Thymus (tissue), 11 donors: ENCODE data around the gene SLC43A2. TPM values are rescaled to one million over a fixed set of nuclear protein-coding genes. Genes with fewer than 3 reads are reported as not detected.
"Not testable (repeated sequence)": the region's sequence is repeated elsewhere in the genome, so short reads cannot be mapped to it uniquely, and the experiment has no call there.

Experiments
- DNase-seq, 9 donors: peaks; one replicate each; pipeline ENCODE4 v3.0.0-alpha.2; 2013; ENCODE audit warnings: low spot score in 9 of 9, low read depth in 6 of 9, missing footprints in 1 of 9
- H3K27ac ChIP-seq, 2 donors: one replicate each; pipeline ENCODE4 v1.5.1; 2013; ENCODE audit warnings: control low read depth in 1 of 2, low read depth in 1 of 2, low read length in 1 of 2, mild to moderate bottlenecking in 1 of 2, moderate library complexity in 1 of 2
- H3K27me3 ChIP-seq, 2 donors: one replicate each; pipeline ENCODE4 v1.5.1; 2013; ENCODE audit warnings: low read length in 1 of 2; ENCODE audit not compliant: control insufficient read depth in 2 of 2, insufficient read depth in 1 of 2
- H3K36me3 ChIP-seq, 2 donors: one replicate each; pipeline ENCODE4 v1.5.1; 2013; ENCODE audit warnings: low read length in 1 of 2, mild to moderate bottlenecking in 1 of 2, moderate library complexity in 1 of 2; ENCODE audit not compliant: control insufficient read depth in 2 of 2, insufficient read depth in 2 of 2
- H3K4me1 ChIP-seq, 2 donors: one replicate each; pipeline ENCODE4 v1.5.1; 2013; ENCODE audit warnings: low read length in 2 of 2; ENCODE audit not compliant: control insufficient read depth in 2 of 2, insufficient read depth in 2 of 2
- H3K4me3 ChIP-seq, 2 donors: one replicate each; pipeline ENCODE4 v1.5.1; 2013; ENCODE audit warnings: low read length in 2 of 2, control low read depth in 1 of 2, mild to moderate bottlenecking in 1 of 2
- H3K9me3 ChIP-seq, 2 donors: one replicate each; pipeline ENCODE4 v1.5.1; 2013; ENCODE audit warnings: low read length in 1 of 2, mild to moderate bottlenecking in 1 of 2; ENCODE audit not compliant: control insufficient read depth in 2 of 2, insufficient read depth in 1 of 2
- WGBS: extraction: QIAGEN DNeasy Blood & Tissue Kit; methylation state at CpG from one replicate; pipeline ENCODE4 v1.1.7; 2013; 5-methylcytosine and 5-hydroxymethylcytosine counted together
- polyA plus RNA-seq: library from polyadenylated mRNA; stranded (reverse); fragments of 200-250 nt; gene quantifications from one replicate; pipeline ENCODE4 v1.2.3, GENCODE V29; 2013
- total RNA-seq: library from RNA; stranded (reverse); fragments of 120-200 nt; gene quantifications from one replicate; pipeline ENCODE4 v1.2.4, GENCODE V29; 2013
- donor health status: healthy.

SLC43A2 gene
- total and polyA plus RNA-seq, 2 donors = 10.5 to 13.9 TPM

DNA sequence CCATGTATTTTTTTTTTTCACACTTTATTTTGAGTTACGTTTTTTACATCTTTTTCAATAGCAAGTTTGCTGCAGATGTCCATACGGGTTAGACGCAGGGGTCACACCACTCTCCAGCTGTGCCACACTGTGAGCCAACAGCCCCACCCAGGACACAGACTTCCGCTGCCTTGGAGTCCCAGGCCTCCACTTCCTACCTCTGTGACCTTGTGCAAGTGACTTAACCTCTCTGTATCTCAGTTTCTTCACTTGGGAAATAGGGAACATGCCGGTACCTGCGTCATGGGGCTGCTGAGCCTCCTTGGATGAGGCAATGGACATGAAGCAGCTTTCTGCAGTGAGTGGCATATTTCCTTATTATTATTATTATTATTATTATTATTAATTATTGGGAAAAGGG lies 62.8 kb downstream of the SLC43A2 start:
- no peaks in the 10 kb centered on the region for H3K36me3 ChIP-seq
- no peak for DNase-seq
- no peaks in the 10 kb centered on the region for H3K9me3 ChIP-seq
- 97% methylated on average over 6 of the region's 6 CpGs for WGBS
- H3K4me3 ChIP-seq = no peak overlapping the region
- H3K27me3 ChIP-seq = peaks cover 0 to 5% of the 10 kb centered on the region in 2 donors
- peaks cover 12 to 41% of the 10 kb centered on the region in 2 donors for H3K4me1 ChIP-seq
- H3K27ac ChIP-seq = no peak overlapping the region

DNA sequence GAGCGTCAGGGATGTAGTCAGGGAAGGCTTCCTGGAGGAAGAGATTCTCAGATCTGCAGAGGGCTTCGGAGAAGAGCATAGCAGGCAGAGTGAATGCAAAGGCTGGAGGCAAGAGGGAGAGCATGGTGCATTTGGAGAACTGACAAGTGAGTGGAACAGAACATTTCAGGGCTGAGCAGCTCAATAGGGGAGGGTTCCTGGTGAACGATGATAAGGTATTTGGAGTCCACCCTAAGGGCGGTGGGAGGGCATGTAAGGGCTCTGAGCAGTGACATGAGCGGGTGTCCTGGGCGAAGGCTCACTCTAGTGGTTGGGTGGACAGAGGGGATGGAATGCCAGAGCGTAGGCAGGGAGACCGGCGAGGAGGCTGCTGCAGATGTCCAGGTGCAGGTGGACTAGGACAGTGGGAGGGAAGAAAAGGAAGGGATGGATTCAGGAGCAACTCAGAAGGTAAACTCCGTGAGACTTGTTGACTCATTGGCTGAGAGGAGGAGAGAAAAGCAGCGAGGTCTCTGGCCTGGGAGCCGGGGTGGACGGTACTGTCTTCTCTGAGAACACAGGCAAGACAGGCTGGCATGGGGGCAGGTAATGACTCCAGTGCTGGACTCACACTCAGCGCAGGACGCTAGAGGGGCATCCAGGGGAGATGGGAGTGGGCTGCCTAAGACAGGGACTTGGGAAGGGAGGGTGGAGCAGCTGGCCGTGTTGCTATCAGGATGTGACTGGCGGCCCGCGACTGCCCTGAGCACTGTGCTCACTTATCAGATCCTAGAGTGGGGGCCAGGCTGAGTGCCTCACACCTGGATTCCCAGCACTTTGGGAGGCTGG lies 64.6 kb downstream of the SLC43A2 start:
- Histone ChIP-seq H3K27ac (no peak overlapping the region), H3K27me3 (peaks cover 0 to 5% of the 10 kb centered on the region in 2 donors), H3K36me3 (no peaks in the 10 kb centered on the region), H3K4me1 (peaks cover 12 to 35% of the 10 kb centered on the region in 2 donors), H3K9me3 (no peaks in the 10 kb centered on the region), H3K4me3 (no peak overlapping the region)
- WGBS = 88% methylated on average over 19 of the region's 19 CpGs
- no peak for DNase-seq

DNA sequence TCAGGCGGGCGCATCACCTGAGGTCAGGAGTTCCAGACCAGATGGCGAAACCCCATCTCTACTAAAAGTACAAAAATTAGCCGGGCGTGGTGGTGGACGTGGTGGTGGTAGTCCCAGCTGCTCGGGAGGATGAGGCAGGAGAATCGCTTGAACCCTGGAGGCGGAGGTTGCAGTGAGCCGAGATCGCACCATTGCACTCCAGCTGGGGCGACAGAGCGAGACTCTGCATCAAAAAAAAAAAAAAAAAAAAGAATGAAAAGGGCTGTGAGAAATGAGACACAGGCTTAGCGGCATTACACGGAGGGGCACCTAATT lies 65.2 kb downstream of the SLC43A2 start:
- 95% methylated on average over 15 of the region's 15 CpGs for WGBS
- not testable (repeated sequence) for H3K4me3 ChIP-seq, H3K27me3 ChIP-seq, DNase-seq, H3K36me3 ChIP-seq, H3K9me3 ChIP-seq, H3K27ac ChIP-seq
- peaks cover 12 to 32% of the 10 kb centered on the region in 2 donors for H3K4me1 ChIP-seq

DNA sequence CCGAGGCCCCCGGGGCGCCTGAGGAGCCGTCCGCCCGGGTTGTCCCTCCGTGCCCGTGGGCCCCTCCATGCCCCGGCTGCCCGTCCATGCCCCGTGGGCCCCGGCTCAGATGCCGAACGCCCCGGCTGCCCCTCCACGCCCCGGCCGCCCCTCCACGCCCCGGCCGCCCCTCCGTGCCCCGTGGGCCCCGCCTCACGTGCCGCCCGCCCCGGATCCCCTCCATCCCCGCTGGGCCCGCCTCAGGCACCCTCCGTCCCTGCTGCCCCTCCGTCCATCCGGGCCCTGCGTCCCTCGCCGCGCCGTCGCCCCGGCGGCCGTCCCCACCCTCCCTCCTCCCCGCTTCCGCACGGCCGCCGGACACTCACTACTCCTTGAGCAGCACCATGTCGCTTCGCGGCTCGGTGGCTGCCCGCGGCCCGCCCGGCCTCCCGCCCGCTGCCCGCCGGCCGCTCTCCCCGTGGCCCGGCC lies 66.4 kb downstream of the SLC43A2 start:
- peaks cover 0 to 5% of the 10 kb centered on the region in 2 donors for H3K27me3 ChIP-seq
- no peak for DNase-seq
- peaks cover 3 to 7% of the 10 kb centered on the region in 2 donors for H3K36me3 ChIP-seq
- WGBS = 1% methylated on average over 62 of the region's 62 CpGs
- peak overlapping the region in 1 of 2 donors; percentile 74 for H3K27ac ChIP-seq
- H3K9me3 ChIP-seq = no peaks in the 10 kb centered on the region
- peak overlapping the region; percentile 52 to 91 for H3K4me3 ChIP-seq
- H3K4me1 ChIP-seq = peaks cover 12 to 32% of the 10 kb centered on the region in 2 donors

DNA sequence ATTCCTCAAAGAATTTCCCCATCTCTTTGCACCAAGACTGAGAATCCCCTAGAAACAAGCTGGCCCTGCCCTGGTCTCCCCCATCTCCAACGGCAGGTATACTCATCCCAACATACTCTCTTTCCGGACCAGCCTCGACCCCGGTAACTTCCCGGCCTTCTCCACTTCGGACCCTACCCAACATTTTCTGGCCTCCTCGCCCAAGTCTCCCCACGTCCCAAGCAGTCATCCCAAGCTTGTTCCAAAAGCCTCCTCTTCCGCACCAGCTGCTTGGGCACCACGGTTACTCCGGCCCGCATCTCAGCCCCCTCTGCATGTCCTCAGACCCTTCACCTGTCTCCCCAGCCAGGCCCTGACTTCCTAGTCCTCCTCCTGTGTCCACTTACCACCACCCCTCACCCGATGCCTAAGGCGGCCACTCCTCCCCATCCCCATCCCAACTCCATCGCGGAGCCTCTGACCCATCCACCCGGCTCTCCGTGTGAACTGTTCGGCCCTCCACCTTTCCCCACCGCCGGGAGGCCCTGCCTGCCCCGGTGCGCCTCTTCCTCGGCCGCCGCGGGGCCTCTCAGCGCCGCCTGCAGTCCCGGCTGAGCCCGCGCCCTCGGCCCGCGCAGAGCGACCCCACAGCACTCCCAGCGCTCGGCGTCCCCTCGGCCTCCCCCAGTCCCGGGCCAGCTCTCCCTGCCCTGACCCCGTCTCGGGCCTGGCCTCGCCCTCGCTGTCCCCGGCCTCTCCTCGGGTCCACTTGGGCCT lies 67.0 kb downstream of the SLC43A2 start:
- H3K27me3 ChIP-seq = peaks cover 0 to 5% of the 10 kb centered on the region in 2 donors
- peaks cover 8% of the 10 kb centered on the region in 2 donors for H3K36me3 ChIP-seq
- DNase-seq = peak in 1 of 9 donors; percentile 47
- peak overlapping the region; percentile 52 to 91 for H3K4me3 ChIP-seq
- peaks cover 9 to 27% of the 10 kb centered on the region in 2 donors for H3K4me1 ChIP-seq
- no peaks in the 10 kb centered on the region for H3K9me3 ChIP-seq
- 17% methylated on average over 47 of the region's 47 CpGs for WGBS
- peak overlapping the region in 1 of 2 donors; percentile 74 for H3K27ac ChIP-seq

DNA sequence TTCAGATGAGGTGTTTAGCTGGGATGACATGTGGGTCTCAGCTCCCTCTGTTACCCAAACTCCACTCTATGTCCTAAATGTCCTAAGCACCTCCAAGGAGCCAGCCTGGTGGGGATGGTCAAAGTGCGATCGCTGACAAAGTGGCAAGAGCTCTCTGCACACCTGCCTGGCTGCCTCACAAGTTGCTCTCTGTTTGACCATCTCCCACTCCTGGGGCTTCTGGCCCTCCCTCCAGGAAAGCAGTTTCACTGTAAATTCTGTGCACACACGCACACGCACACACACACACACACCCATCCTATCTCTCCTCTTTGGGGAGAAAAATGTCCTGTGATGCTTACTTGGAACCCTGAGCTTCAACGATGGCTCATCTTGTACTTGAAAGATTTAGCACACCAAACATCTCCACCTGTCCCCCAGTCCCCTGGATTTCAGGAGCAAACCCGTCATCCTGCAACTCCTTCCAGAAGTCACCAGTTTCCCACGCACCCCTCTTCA lies 67.7 kb downstream of the SLC43A2 start:
- 93% methylated on average over 7 of the region's 7 CpGs for WGBS
- Histone ChIP-seq H3K4me1 (peaks cover 4 to 24% of the 10 kb centered on the region in 2 donors), H3K27ac (no peak overlapping the region)

DNA sequence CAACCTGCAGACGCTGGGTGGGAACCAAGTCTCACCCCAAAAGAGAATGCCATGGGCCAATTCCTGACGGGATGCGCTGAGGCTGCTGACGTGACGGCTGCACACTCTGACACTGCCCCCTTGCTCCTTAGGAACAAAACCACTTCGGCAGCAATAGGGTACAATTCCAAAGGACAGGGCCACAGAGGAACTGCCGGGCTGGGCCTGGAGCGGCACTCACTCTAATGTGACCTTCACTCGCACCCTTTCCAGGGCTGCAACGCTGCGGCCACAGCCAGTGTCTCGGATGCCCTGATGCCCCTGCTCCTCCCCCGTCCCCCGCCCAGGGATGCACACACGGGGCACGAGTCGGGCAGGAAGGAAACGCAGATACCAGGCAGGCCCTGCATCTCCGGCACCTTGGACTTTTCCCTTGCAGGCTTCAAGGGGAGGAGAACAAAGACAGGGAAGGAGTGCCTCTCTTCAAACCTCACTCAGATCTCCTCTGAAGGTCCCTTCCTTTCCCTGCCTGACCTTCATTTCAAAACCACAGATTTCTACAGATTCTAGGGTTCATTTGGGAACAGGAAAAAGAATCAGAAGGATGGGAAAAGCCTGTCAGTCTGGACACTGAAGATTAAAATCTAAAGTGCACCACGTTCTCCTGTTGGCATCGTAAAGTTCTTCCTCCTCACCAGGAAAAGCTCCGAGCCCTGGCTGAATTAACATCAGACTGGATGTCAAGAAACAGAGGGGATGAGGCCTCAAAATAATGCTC lies 68.4 kb downstream of the SLC43A2 start:
- no peak overlapping the region for H3K4me3 ChIP-seq
- no peaks in the 10 kb centered on the region for H3K9me3 ChIP-seq
- no peak overlapping the region for H3K27ac ChIP-seq
- peaks cover 0 to 5% of the 10 kb centered on the region in 2 donors for H3K27me3 ChIP-seq
- 97% methylated on average over 22 of the region's 22 CpGs for WGBS
- H3K4me1 ChIP-seq = peaks cover 4 to 22% of the 10 kb centered on the region in 2 donors
- peaks cover 11 to 21% of the 10 kb centered on the region in 2 donors for H3K36me3 ChIP-seq
- no peak for DNase-seq

More for the DNA sequence above, 67.7 kb downstream of the SLC43A2 start:
- H3K9me3 ChIP-seq = no peaks in the 10 kb centered on the region
- peaks cover 0 to 5% of the 10 kb centered on the region in 2 donors for H3K27me3 ChIP-seq
- DNase-seq = no peak
- H3K36me3 ChIP-seq = peaks cover 11 to 15% of the 10 kb centered on the region in 2 donors
- H3K4me3 ChIP-seq = no peak overlapping the region

DNA sequence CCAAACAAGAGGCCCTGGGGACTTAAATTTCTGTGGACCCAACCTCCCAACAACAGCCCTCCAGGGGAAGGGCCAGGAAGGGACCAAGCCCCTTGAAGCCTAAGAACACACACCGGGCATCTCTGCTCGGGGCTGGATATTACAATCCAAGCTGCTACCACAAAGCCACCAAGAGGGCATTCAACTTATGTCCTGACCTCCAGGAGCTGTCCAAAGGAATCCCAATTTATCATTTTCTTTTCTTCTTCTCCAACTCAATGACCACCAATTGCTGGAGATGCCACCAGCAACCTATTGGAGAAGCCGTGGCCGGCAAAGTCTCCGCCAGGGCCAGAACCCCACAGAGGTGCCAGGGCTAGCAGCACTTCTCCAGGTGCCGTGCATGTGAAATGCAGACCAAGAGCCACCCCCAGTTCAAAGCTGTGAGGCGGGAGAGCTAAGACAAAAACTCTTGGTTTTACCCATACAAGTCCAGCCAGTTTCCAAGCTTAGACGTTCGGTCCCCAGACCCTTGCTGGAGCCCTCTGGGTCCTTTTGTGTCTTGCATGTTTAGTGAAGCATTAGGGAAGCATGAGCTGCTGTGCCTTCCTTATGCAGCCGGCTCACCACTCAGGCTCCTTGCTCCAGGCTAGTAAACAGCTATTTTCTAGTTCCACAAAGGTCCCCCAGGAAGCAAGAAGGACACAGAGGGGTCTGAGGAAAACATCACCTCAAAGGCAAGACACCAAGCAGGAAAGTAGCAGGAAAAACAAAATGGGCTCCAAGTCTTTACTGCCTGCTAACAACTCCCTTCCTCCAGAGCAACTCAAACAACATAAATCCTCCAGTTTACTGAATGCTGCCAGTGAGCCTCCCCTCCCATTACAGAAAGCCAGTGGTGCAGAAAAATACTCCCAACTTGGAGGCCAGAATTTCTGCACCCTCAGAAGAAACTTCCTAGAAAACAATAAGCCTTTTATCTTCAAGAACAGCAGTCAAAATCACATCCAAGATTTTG lies 69.3 kb downstream of the SLC43A2 start:
- peaks cover 4 to 24% of the 10 kb centered on the region in 2 donors for H3K4me1 ChIP-seq
- no peak overlapping the region for H3K4me3 ChIP-seq
- no peaks in the 10 kb centered on the region for H3K9me3 ChIP-seq
- 92% methylated on average over 10 of the region's 10 CpGs for WGBS
- H3K27me3 ChIP-seq = peaks cover 0 to 5% of the 10 kb centered on the region in 2 donors
- H3K27ac ChIP-seq = no peak overlapping the region
- no peak for DNase-seq
- H3K36me3 ChIP-seq = peaks cover 11 to 30% of the 10 kb centered on the region in 2 donors
